Caco-2 (cell line): ENCODE measurements around the gene CCDC3. TPM values are rescaled to one million over a fixed set of nuclear protein-coding genes. Genes with fewer than 3 reads are reported as not detected.

Source experiments
- BruUV-seq: library from RNA; stranded (reverse); fragments of 400-500 nt; replicated peaks from 2 replicates; lab custom pipeline; 2021; lab: Mats Ljungman, UMichigan
- CTCF ChIA-PET: fragments of 300-600 bp; sonication (Branson Sonifier 250); formaldehyde crosslinking; loops from one replicate; lab custom pipeline; 2022; ENCODE audit warnings: antibody characterized with exemption; lab: Charles Lee
- POLR2A ChIA-PET: fragments of 300-600 bp; sonication (Branson Sonifier 250); formaldehyde crosslinking; loops from one replicate; lab custom pipeline; 2022; ENCODE audit warnings: antibody characterized with exemption; lab: Charles Lee
- DNase-seq, 2 experiments: peaks; one replicate each; pipeline versions ENCODE4 v3.0.0 to v3.0.0-alpha.2; 2020 to 2022
- H3K27me3 ChIP-seq: replicated peaks from 2 replicates; pipeline ENCODE4 v1.6.0; 2011; ENCODE audit warnings: low read length; ENCODE audit not compliant: control insufficient read depth, insufficient read depth
- H3K36me3 ChIP-seq: 2 replicates; pipeline ENCODE4 v1.5.1; 2011; ENCODE audit warnings: low read length; ENCODE audit not compliant: control insufficient read depth, insufficient read depth
- H3K4me1 ChIP-seq: fragments of 250-450 bp; sonication (Bioruptor Pico); 2 replicates; pipeline ENCODE4 v1.5.1; 2020; ENCODE audit warnings: mild to moderate bottlenecking
- H3K4me3 ChIP-seq: 2 replicates; pipeline ENCODE4 v1.5.1; 2011; ENCODE audit warnings: low read depth, mild to moderate bottlenecking, control low read depth, low read length
- H3K9me3 ChIP-seq: fragments of 250-450 bp; sonication (Bioruptor Pico); 2 replicates; pipeline ENCODE4 v1.5.1; 2020; ENCODE audit warnings: mild to moderate bottlenecking, moderate library complexity
- H3K27ac Mint-ChIP-seq: one replicate; pipeline ENCODE4 v1.8.0; 2022; ENCODE audit warnings: mixed read lengths; ENCODE audit not compliant: unreplicated experiment
- H3K27me3 Mint-ChIP-seq: one replicate; pipeline ENCODE4 v1.8.0; 2022; ENCODE audit warnings: mixed read lengths; ENCODE audit not compliant: insufficient read depth, unreplicated experiment
- H3K36me3 Mint-ChIP-seq: one replicate; pipeline ENCODE4 v1.8.0; 2022; ENCODE audit warnings: mild to moderate bottlenecking, mixed read lengths; ENCODE audit not compliant: insufficient read depth, unreplicated experiment
- H3K4me1 Mint-ChIP-seq: one replicate; pipeline ENCODE4 v1.8.0; 2022; ENCODE audit warnings: low read depth, mixed read lengths; ENCODE audit not compliant: unreplicated experiment
- H3K4me3 Mint-ChIP-seq: one replicate; pipeline ENCODE4 v1.8.0; 2022; ENCODE audit warnings: mild to moderate bottlenecking, moderate library complexity, mixed read lengths; ENCODE audit not compliant: unreplicated experiment
- H3K9me3 Mint-ChIP-seq: one replicate; pipeline ENCODE4 v1.8.0; 2022; ENCODE audit warnings: mixed read lengths; ENCODE audit not compliant: unreplicated experiment
- CTCF ChIP-seq, 2 experiments: fragments of 200-600 bp in 1 of 2; IDR thresholded peaks; 1 replicate in 1 of 2; 2 replicates in 1 of 2; pipeline versions ENCODE4 v1.5.1 to v1.8.0; 2011 to 2022; ENCODE audit warnings: antibody characterized with exemption in 1 of 2, control low read depth in 1 of 2, inconsistent platforms in 1 of 2, low read depth in 1 of 2, low read length in 1 of 2, mild to moderate bottlenecking in 1 of 2, moderate library complexity in 1 of 2; ENCODE audit not compliant: insufficient read depth in 1 of 2, severe bottlenecking in 1 of 2, unreplicated experiment in 1 of 2
- intact Hi-C: fragments of 100-400 bp; cut with micrococcal nuclease; formaldehyde crosslinking; loops from one replicate; pipeline ENCODE4 v1.10.0; 2022; ENCODE audit not compliant: unreplicated experiment
- total RNA-seq: library from RNA; stranded (reverse); gene quantifications from 2 replicates; pipeline ENCODE4 v1.2.3, GENCODE V29; 2022

CCDC3 gene
- total RNA-seq, 1 experiment from 2014 or later: 3.2 TPM

- ChIA-PET CTCF (no interaction called here), POLR2A (no interaction called here)
- H3K27me3 Mint-ChIP-seq: peaks cover 23% of the 10 kb centered on the region
- H3K4me3 Mint-ChIP-seq: no peak overlapping the region
- DNase-seq: no peak
- H3K36me3 Mint-ChIP-seq: no peaks in the 10 kb centered on the region
- H3K9me3 Mint-ChIP-seq: no peaks in the 10 kb centered on the region
- intact Hi-C loops: no loop called here
- no peaks in the 10 kb centered on the region for H3K4me1 ChIP-seq
- H3K4me3 ChIP-seq: no peak overlapping the region
- no peaks in the 10 kb centered on the region for H3K27me3 ChIP-seq
- no peak overlapping the region for H3K27ac Mint-ChIP-seq
- no peaks in the 10 kb centered on the region for H3K4me1 Mint-ChIP-seq
- no peak for TF ChIP-seq CTCF (IDR thresholded peaks at IDR 0.05; ENCODE audit: insufficient read depth in 1 of 2, low read depth in 1 of 2, low read length in 1 of 2, severe bottlenecking in 1 of 2, unreplicated experiment in 1 of 2)
- H3K9me3 ChIP-seq: no peaks in the 10 kb centered on the region
- H3K36me3 ChIP-seq: no peaks in the 10 kb centered on the region
- no TSS peak for BruUV-seq
Measured at GRCh38 chr10:12929381-12929780, 72.1 kb downstream of the CCDC3 start.

- ChIA-PET POLR2A (no interaction called here), CTCF (interaction anchor here (0.6 kb wide), 1 partner anchor 181 kb away, joined by 6 read pairs; no protein-coding TSS in a partner anchor)
- H3K4me3 Mint-ChIP-seq: no peak overlapping the region
- Histone ChIP-seq H3K9me3 (no peaks in the 10 kb centered on the region), H3K4me1 (no peaks in the 10 kb centered on the region), H3K27me3 (no peaks in the 10 kb centered on the region), H3K4me3 (no peak overlapping the region), H3K36me3 (no peaks in the 10 kb centered on the region)
- H3K36me3 Mint-ChIP-seq: no peaks in the 10 kb centered on the region
- intact Hi-C loops: no loop called here
- no peaks in the 10 kb centered on the region for H3K9me3 Mint-ChIP-seq
- no TSS peak for BruUV-seq
- DNase-seq: no peak
- H3K27me3 Mint-ChIP-seq: peaks cover 19% of the 10 kb centered on the region
- H3K4me1 Mint-ChIP-seq: no peaks in the 10 kb centered on the region
- TF ChIP-seq CTCF (IDR thresholded peaks at IDR 0.05; ENCODE audit: insufficient read depth in 1 of 2, low read depth in 1 of 2, low read length in 1 of 2, severe bottlenecking in 1 of 2, unreplicated experiment in 1 of 2): no peak
- H3K27ac Mint-ChIP-seq: no peak overlapping the region
Measured at GRCh38 chr10:12928571-12928970, 72.9 kb downstream of the CCDC3 start.

GRCh38 chr10:12927896-12928295, 73.6 kb downstream of the CCDC3 start:
- no peaks in the 10 kb centered on the region for H3K9me3 ChIP-seq
- H3K4me1 ChIP-seq: no peaks in the 10 kb centered on the region
- no peaks in the 10 kb centered on the region for H3K27me3 ChIP-seq
- no TSS peak for BruUV-seq
- H3K9me3 Mint-ChIP-seq: no peaks in the 10 kb centered on the region
- peaks cover 17% of the 10 kb centered on the region for H3K27me3 Mint-ChIP-seq
- H3K36me3 Mint-ChIP-seq: no peaks in the 10 kb centered on the region
- no peak overlapping the region for H3K4me3 Mint-ChIP-seq
- POLR2A ChIA-PET: no interaction called here
- CTCF ChIA-PET: interaction anchor here (0.6 kb wide), 1 partner anchor 181 kb away, joined by 6 read pairs; no protein-coding TSS in a partner anchor
- intact Hi-C loops: no loop called here
- no peaks in the 10 kb centered on the region for H3K36me3 ChIP-seq
- no peak overlapping the region for H3K27ac Mint-ChIP-seq
- no peak overlapping the region for H3K4me3 ChIP-seq
- no peaks in the 10 kb centered on the region for H3K4me1 Mint-ChIP-seq
- TF ChIP-seq CTCF (IDR thresholded peaks at IDR 0.05; ENCODE audit: insufficient read depth in 1 of 2, low read depth in 1 of 2, low read length in 1 of 2, severe bottlenecking in 1 of 2, unreplicated experiment in 1 of 2): no peak
- DNase-seq: no peak
